ENCODE measurements around the gene SIGLEC10. TPM values are rescaled to one million over a fixed set of nuclear protein-coding genes. Genes with fewer than 3 reads are reported as not detected.
A peak's percentile ranks its signal among the peaks of the same experiment; 100 is the strongest.

The SIGLEC10 gene
- total and polyA plus RNA-seq, 2 of the 4 experiments (the other 2 are of a cell fraction), result not detected

- Histone ChIP-seq H3K56ac (ENCODE audit: extremely low read depth, insufficient read depth, low read length) (no peak overlapping the region), H3K9ac (ENCODE audit: low read depth, low read length) (no peak overlapping the region), H2AK5ac (ENCODE audit: low read depth, low read length) (no peak overlapping the region), H2AK9ac (replicated peaks; ENCODE audit: low read depth, low read length, poor library complexity) (no peak overlapping the region), H3K4ac (ENCODE audit: low read depth, low read length) (no peak overlapping the region), H3K79me1 (ENCODE audit: low read depth in 1 of 2, low read length in 2 of 2) (no peaks in the 10 kb centered on the region), H4K8ac (ENCODE audit: low read depth in 2 of 2, low read length in 2 of 2) (peak overlapping the region in 1 of 2 experiments; percentile 19; a peak in 1 of 4 replicates), H3K14ac (replicated peaks; ENCODE audit: low read depth, low read length) (no peak overlapping the region), H3K4me1 (ENCODE audit: control insufficient read depth, insufficient read depth, low read length) (no peaks in the 10 kb centered on the region), H3K18ac (ENCODE audit: low read depth, low read length) (no peak overlapping the region), H2BK15ac (ENCODE audit: low read depth, low read length) (no peak overlapping the region), H4K20me1 (ENCODE audit: insufficient read depth, low read length) (no peaks in the 10 kb centered on the region), H4K5ac (ENCODE audit: low read depth, low read length) (no peak overlapping the region), H3K27ac (ENCODE audit: insufficient read depth, low read length) (no peak overlapping the region), H3K9me3 (ENCODE audit: control insufficient read depth, insufficient read depth, low read length) (peaks cover 2% of the 10 kb centered on the region; the same call in 1 of the 2 replicates), H3K4me3 (ENCODE audit: insufficient read depth, low read depth, low read length) (peak overlapping the region; percentile 19; the same call in 1 of the 2 replicates), H3K36me3 (ENCODE audit: control insufficient read depth, insufficient read depth, low read length) (no peaks in the 10 kb centered on the region), H2BK20ac (ENCODE audit: low read depth, low read length) (no peak overlapping the region), H2BK5ac (ENCODE audit: low read depth, low read length, poor library complexity, severe bottlenecking) (no peak overlapping the region), H3K9me1 (ENCODE audit: insufficient read depth, low read length) (no peaks in the 10 kb centered on the region), H4K91ac (ENCODE audit: insufficient read depth, low read depth, low read length) (no peak overlapping the region), H2AFZ (replicated peaks; ENCODE audit: low read length, poor library complexity) (peak overlapping the region; percentile 63), H3K23ac (ENCODE audit: low read depth, low read length) (no peak overlapping the region), H3K4me2 (ENCODE audit: low read depth, low read length) (no peak overlapping the region), H3K27me3 (ENCODE audit: control insufficient read depth, insufficient read depth, low read length) (no peaks in the 10 kb centered on the region), H2BK120ac (ENCODE audit: low read depth, low read length) (no peak overlapping the region)
- in situ Hi-C loops (cut with MboI; ENCODE audit: low sequenced_read_pairs) (no loop called here), dilution Hi-C loops (cut with HindIII; ENCODE audit: low sequenced_read_pairs, unreplicated experiment) (no loop called here), intact Hi-C loops (cut with micrococcal nuclease) (no loop called here)
- DNase-seq (peak; percentile 7), ATAC-seq (ENCODE audit: low read depth) (peak; percentile 42)
- no peak for TF ChIP-seq RAD21 (IDR thresholded peaks at IDR 0.05; ENCODE audit: low read length)
- no TSS peak for BruUV-seq (replicated peaks)
- POLR2A ChIA-PET (ENCODE audit: unreplicated experiment), result interaction anchor here (0.6 kb wide), 1 partner anchor 265 kb away, joined by 9 read pairs; no protein-coding TSS in a partner anchor
- CTCF ChIA-PET, result no interaction called here
- 48% methylated on average over 6 of the region's 13 CpGs; no CpG with 5 or more reads in 1 of the 2 experiments for WGBS, 2 experiments (ENCODE audit: extremely low coverage in 2 of 2, insufficient read length in 1 of 2)
Measured at GRCh38 chr19:51460164-51460992, 42.9 kb upstream of the SIGLEC10 start.

Measured in IMR-90 (cell line).